Cardiac fibroblast (primary cell): ENCODE data around the gene CCDC89.

ENCODE experiments used
- DNase-seq, 2 donors: peaks; one replicate each; pipeline versions ENCODE4 v3.0.0 to v3.0.0-alpha.2; 2010; ENCODE audit warnings: low read depth in 2 of 2
- H3K4me3 ChIP-seq, 2 donors: replicated peaks in 1 of 2; 1 replicate in 1 of 2; 2 replicates in 1 of 2; pipeline ENCODE4 v1.5.1; 2011; ENCODE audit warnings: low read depth in 2 of 2, low read length in 2 of 2, mild to moderate bottlenecking in 2 of 2, moderate library complexity in 1 of 2
- TF ChIP-seq, protein P1 (sequence below): IDR thresholded peaks from one replicate; pipeline ENCODE4 v1.5.1; 2011; ENCODE audit warnings: low read depth, mild to moderate bottlenecking, low read length, inconsistent platforms

Gene CCDC89

DNA sequence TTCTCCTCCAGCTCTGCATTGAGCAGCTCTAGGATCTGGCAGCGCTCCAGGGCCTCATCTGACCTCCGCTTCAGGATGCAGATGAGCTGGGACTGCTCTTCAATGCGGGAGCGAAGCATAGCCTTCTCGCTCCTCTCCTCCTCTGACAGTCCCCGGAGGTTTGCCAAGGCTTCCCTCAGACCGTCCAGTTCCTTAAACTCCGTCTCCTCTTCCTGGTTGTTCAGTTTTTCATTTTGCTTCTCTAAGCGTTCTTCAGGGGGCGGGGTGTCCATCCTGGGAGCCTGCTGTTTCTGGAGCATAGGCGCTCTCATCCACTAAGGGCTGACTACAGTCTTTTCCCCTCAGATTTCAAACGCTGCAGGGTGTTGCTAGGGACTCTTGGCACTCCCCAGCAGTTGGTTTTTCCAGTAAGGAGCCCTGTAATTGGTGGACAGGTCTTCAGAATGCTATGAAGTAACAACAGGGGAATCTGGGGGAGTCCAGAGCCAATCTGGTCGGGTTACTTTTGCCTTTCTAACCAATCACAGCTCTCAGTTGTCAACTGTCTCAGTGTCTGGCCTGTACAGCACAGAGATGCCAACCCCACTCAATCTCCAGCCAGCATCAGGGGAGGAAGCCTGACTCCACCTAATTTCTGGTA is at the start of gene CCDC89:
Gene CCDC89 (minus strand): TSS at position 376 of the 640 bp plus-strand sequence. CDS start 65 bp downstream, at position 311.
- H3K4me3 ChIP-seq = peak within 1 kb of the TSS; percentile 48 to 63
- TF ChIP-seq, protein P1, sequence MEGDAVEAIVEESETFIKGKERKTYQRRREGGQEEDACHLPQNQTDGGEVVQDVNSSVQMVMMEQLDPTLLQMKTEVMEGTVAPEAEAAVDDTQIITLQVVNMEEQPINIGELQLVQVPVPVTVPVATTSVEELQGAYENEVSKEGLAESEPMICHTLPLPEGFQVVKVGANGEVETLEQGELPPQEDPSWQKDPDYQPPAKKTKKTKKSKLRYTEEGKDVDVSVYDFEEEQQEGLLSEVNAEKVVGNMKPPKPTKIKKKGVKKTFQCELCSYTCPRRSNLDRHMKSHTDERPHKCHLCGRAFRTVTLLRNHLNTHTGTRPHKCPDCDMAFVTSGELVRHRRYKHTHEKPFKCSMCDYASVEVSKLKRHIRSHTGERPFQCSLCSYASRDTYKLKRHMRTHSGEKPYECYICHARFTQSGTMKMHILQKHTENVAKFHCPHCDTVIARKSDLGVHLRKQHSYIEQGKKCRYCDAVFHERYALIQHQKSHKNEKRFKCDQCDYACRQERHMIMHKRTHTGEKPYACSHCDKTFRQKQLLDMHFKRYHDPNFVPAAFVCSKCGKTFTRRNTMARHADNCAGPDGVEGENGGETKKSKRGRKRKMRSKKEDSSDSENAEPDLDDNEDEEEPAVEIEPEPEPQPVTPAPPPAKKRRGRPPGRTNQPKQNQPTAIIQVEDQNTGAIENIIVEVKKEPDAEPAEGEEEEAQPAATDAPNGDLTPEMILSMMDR = no peak
- peak; percentile 97 to 99 for DNase-seq

DNA sequence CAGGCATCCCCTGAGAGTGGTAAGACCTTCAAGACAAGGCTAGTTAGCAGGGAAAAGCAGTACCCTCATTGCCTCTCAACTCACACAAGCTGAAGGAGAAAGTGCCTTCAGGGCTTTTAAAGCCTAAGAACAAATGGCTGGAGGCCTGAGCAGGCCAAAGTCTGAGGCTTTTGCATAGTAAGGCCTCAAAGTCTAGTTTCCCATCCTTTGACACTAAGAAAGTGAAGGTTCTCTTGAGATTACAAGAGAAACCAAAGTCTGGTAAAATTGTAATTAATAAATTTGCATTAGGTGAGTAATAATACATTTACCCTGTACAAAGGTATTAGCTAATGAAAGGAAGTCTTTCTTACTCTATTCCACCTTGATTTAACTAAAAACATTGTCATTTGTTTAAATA is 47.0 kb upstream of the CCDC89 start:
- H3K4me3 ChIP-seq = no peak overlapping the region
- TF ChIP-seq, protein P1 = no peak
- no peak for DNase-seq

DNA sequence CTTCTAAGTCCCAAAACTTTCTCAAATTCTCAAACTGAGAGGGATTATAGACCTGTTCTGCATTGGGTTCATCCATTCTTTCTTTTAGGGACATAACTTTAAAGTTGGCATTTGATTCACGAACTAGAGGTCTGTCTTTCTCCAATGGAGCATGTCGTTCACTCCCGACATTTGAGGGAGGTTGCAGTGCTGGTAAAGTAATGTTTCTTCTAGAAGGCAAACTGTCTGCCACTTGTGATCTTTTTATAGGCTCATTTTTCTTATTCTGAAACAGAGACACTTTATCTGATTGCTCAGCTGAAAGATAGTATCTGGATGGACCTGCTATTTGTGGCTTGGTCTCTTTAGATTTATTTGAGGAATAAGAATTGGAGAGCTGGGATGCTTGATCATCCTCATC is 40.4 kb upstream of the CCDC89 start:
- H3K4me3 ChIP-seq = no peak overlapping the region
- DNase-seq = no peak
- TF ChIP-seq, protein P1 = no peak

DNA sequence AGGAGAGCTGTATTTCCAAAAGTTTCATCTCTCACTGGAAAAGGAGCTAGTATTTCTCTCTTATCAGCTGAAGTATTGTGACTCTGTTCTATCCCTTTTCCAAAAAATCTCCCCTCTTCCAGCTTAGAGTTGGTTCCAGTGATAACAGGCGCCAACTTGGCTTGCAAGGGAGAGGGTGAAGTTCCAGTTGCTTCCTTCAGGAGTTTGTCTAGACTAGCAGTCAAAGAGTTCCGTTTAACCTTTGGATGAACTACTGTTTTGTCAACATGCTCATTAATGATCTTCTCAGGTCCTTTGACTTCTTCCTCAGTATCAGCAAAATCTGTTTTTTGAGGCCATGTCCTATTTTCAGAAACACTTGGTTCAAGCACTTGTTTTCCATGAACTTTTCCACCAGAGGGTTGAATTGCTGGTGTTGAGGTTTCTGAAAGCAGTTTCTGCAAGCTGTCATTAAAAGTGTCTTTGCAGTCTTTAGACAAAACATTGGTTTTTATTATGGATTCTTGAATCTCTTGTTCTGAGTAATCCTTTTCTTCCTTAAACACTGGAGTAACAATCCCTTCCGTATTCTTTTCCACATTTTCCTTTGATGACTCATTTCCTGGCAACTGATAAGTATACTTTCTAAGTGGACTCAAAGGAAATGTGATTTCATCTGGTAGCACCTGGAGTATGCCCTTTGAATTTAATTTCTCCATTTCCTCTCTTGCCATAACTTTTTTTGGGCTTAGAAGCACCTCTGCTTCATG is 39.7 kb upstream of the CCDC89 start:
- TF ChIP-seq, protein P1 = peak; percentile 13
- DNase-seq = peak; percentile 82 to 91
- no peak overlapping the region for H3K4me3 ChIP-seq

DNA sequence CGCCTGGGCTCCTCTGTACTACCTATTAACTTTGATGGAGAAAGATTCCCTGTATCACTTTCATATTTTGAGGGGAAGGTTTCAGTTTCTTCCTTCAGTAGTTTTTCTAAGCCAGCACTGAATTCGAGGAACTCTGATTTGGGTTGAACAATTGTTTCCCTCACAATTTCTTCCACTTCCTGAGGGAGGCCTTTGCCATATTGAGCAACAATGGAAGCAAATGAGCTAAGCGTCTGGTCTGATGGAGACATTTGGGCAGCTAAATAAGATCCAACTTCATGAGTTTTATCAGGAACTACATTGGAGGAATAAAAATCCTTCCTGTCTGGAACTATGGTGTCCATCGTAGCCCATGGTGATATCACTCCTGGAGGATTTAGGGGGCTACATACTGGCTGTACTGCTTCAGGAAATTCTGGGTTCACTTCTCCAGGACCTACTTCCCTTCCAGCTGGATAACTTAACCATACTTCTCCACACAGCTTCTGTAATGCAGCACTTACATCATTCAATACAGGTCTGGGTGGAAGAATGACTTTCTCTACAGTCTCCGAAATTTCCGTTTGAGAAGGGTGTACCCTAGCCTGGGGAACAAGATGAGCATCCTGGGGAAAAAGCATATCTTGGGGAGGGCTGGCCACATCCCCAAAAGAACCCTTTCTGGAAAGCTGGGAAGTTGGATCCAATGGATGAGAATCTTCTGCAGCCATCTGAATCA is 38.9 kb upstream of the CCDC89 start:
- TF ChIP-seq, protein P1 = no peak
- no peak overlapping the region for H3K4me3 ChIP-seq
- DNase-seq = peak; percentile 27 to 62

DNA sequence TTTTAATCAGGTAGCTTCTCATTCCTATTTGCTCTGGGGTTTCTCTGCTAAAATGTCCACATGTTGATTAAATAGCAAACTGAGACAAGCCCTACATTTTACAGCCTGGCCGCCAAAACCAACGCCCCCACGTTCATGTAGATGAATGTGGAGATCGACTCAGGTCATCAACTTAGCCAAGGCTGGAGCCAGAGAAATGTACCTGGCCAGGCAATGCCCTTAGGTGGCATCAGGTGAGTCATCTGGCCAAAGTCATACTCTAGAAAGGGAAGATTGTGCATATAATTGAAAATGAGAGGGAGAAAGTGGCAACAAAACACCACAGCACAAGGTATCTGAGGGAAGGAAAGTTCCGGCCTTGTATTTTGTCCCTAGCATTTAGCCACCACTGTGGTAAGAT is 37.1 kb upstream of the CCDC89 start:
- no peak for DNase-seq
- no peak overlapping the region for H3K4me3 ChIP-seq
- TF ChIP-seq, protein P1 = no peak
